OCI-LY7 (cell line): ENCODE results near the gene MAN1C1. TPM values are rescaled to one million over a fixed set of nuclear protein-coding genes. Genes with fewer than 3 reads are reported as not detected.

Experiments used
- BruUV-seq: library from RNA; stranded (reverse); fragments of 400-500 nt; replicated peaks from 2 replicates; lab custom pipeline; 2021; lab: Mats Ljungman, UMichigan
- CTCF ChIA-PET: fragments of 300-600 bp; sonication (Branson Sonifier 250); formaldehyde crosslinking; loops from one replicate; lab custom pipeline; 2022; ENCODE audit warnings: antibody characterized with exemption; ENCODE audit not compliant: unreplicated experiment; lab: Charles Lee
- POLR2A ChIA-PET: fragments of 300-600 bp; sonication (Branson Sonifier 250); formaldehyde crosslinking; loops from one replicate; lab custom pipeline; 2022; ENCODE audit warnings: antibody characterized with exemption; lab: Charles Lee
- DNase-seq: peaks from one replicate; pipeline ENCODE4 v3.0.0-alpha.2; 2015; ENCODE audit warnings: low spot score
- H2AFZ ChIP-seq: fragments of 200-600 bp; sonication (generic), shearing (Covaris generic); 2 replicates; pipeline ENCODE4 v1.6.1; 2014; ENCODE audit warnings: mild to moderate bottlenecking, antibody characterized with exemption, low read length, moderate library complexity
- H3K27ac ChIP-seq: fragments of 200-600 bp; sonication (generic); 2 replicates; pipeline ENCODE4 v1.5.1; 2014; ENCODE audit warnings: mixed run types, low read depth, mild to moderate bottlenecking, moderate library complexity, low read length, inconsistent platforms; ENCODE audit not compliant: poor library complexity, severe bottlenecking
- H3K36me3 ChIP-seq: fragments of 200-600 bp; sonication (generic); 2 replicates; pipeline ENCODE4 v1.6.1; 2014; ENCODE audit warnings: mild to moderate bottlenecking, antibody characterized with exemption, low read length, moderate library complexity, mixed read lengths; ENCODE audit not compliant: insufficient read depth
- H3K4me1 ChIP-seq: fragments of 200-600 bp; sonication (generic); 2 replicates; pipeline ENCODE4 v1.5.1; 2014; ENCODE audit warnings: mild to moderate bottlenecking, low read length; ENCODE audit not compliant: insufficient read depth, poor library complexity, severe bottlenecking
- H3K4me2 ChIP-seq: fragments of 200-600 bp; sonication (generic); 2 replicates; pipeline ENCODE4 v1.6.1; 2014; ENCODE audit warnings: mild to moderate bottlenecking, low read length
- H3K4me3 ChIP-seq: fragments of 200-600 bp; sonication (generic); 2 replicates; pipeline ENCODE4 v1.5.1; 2014; ENCODE audit warnings: mild to moderate bottlenecking, low read depth, low read length; ENCODE audit not compliant: poor library complexity, severe bottlenecking
- H3K79me2 ChIP-seq: fragments of 200-600 bp; sonication (generic); 2 replicates; pipeline ENCODE4 v1.6.1; 2016; ENCODE audit warnings: low read depth, mild to moderate bottlenecking, low read length, moderate library complexity, mixed read lengths; ENCODE audit not compliant: insufficient read depth
- H3K9me2 ChIP-seq: fragments of 200-600 bp; sonication (generic); 2 replicates; pipeline ENCODE4 v1.6.1; 2016; ENCODE audit warnings: mild to moderate bottlenecking, low read length, mixed read lengths; ENCODE audit not compliant: insufficient read depth
- H3K9me3 ChIP-seq: fragments of 200-600 bp; sonication (generic); 2 replicates; pipeline ENCODE4 v1.6.1; 2014; ENCODE audit warnings: mild to moderate bottlenecking, mixed run types, low read length, mixed read lengths
- H4K20me1 ChIP-seq: fragments of 200-600 bp; sonication (generic); 2 replicates; pipeline ENCODE4 v1.6.1; 2014; ENCODE audit warnings: mild to moderate bottlenecking, antibody characterized with exemption, low read length, moderate library complexity, mixed read lengths; ENCODE audit not compliant: insufficient read depth
- CTCF ChIP-seq: fragments of 200-600 bp; sonication (generic); conservative IDR thresholded peaks from 2 replicates; pipeline ENCODE4 v1.5.1; 2014; ENCODE audit warnings: mild to moderate bottlenecking, antibody characterized with exemption, low read length, moderate library complexity, mixed read lengths
- EZH2phosphoT487 ChIP-seq: fragments of 200-600 bp; sonication (generic); IDR thresholded peaks from 2 replicates; pipeline ENCODE4 v1.6.1; 2018; ENCODE audit warnings: low read depth, borderline replicate concordance, mild to moderate bottlenecking, mixed run types, antibody characterized with exemption, low read length, moderate library complexity, mixed read lengths
- intact Hi-C: fragments of 100-400 bp; cut with micrococcal nuclease; formaldehyde crosslinking; loops from one replicate; pipeline ENCODE4 v1.10.0; 2022; ENCODE audit not compliant: unreplicated experiment
- total RNA-seq, 2 experiments: library from RNA; depleted of rRNA in 1 of 2; stranded (reverse); fragments of >200 nt in 1 of 2; shearing (Covaris generic) in 1 of 2; gene quantifications; 2 replicates each; pipeline ENCODE4 v1.2.3, GENCODE V29; 2014 to 2022

MAN1C1 gene
- total RNA-seq, 2 experiments from 2014 or later, result 3.0 to 4.9 TPM

GRCh38 chr1:25672763-25673409 is 56.3 kb downstream of the MAN1C1 start:
- no peaks in the 10 kb centered on the region for H4K20me1 ChIP-seq
- H3K4me2 ChIP-seq, result no peak overlapping the region
- intact Hi-C loops, result no loop called here
- H3K9me3 ChIP-seq, result no peaks in the 10 kb centered on the region
- no peaks in the 10 kb centered on the region for H3K36me3 ChIP-seq
- DNase-seq, result no peak
- CTCF ChIA-PET, result no interaction called here
- H3K9me2 ChIP-seq, result no peaks in the 10 kb centered on the region
- no peak overlapping the region for H3K4me3 ChIP-seq
- no peaks in the 10 kb centered on the region for H3K79me2 ChIP-seq
- TF ChIP-seq EZH2phosphoT487 (no peak), CTCF (no peak)
- BruUV-seq, result no TSS peak
- no peak overlapping the region for H3K27ac ChIP-seq
- peaks cover 22% of the 10 kb centered on the region for H3K4me1 ChIP-seq
- POLR2A ChIA-PET, result no interaction called here
- H2AFZ ChIP-seq, result no peak overlapping the region

- DNase-seq, result no peak
- Histone ChIP-seq H3K27ac (no peak overlapping the region), H3K4me1 (peaks cover 24% of the 10 kb centered on the region), H3K36me3 (no peaks in the 10 kb centered on the region), H2AFZ (no peak overlapping the region), H3K79me2 (no peaks in the 10 kb centered on the region), H3K4me3 (no peak overlapping the region), H4K20me1 (no peaks in the 10 kb centered on the region), H3K9me2 (no peaks in the 10 kb centered on the region), H3K9me3 (no peaks in the 10 kb centered on the region), H3K4me2 (no peak overlapping the region)
- intact Hi-C loops, result no loop called here
- ChIA-PET CTCF (no interaction called here), POLR2A (no interaction called here)
- BruUV-seq, result no TSS peak
- TF ChIP-seq EZH2phosphoT487 (no peak), CTCF (no peak)
These were observed 56.9 kb downstream of the MAN1C1 start for GRCh38 chr1:25673456-25673855.

- Histone ChIP-seq H3K79me2 (no peaks in the 10 kb centered on the region), H4K20me1 (no peaks in the 10 kb centered on the region), H2AFZ (no peak overlapping the region), H3K9me3 (no peaks in the 10 kb centered on the region), H3K4me3 (no peak overlapping the region), H3K4me2 (no peak overlapping the region), H3K36me3 (no peaks in the 10 kb centered on the region), H3K4me1 (peaks cover 31% of the 10 kb centered on the region), H3K9me2 (no peaks in the 10 kb centered on the region), H3K27ac (no peak overlapping the region)
- CTCF ChIA-PET, result no interaction called here
- intact Hi-C loops, result no loop called here
- TF ChIP-seq EZH2phosphoT487 (no peak), CTCF (no peak)
- POLR2A ChIA-PET, result no interaction called here
- no peak for DNase-seq
- no TSS peak for BruUV-seq
These were observed 57.6 kb downstream of the MAN1C1 start for GRCh38 chr1:25673962-25674806.
